Activated naive CD8-positive, alpha-beta T cell (primary cell): Measurements from ENCODE around the gene CEP170B.

Experiments used
- H3K27ac Mint-ChIP-seq: one replicate; pipeline ENCODE4 v1.8.0; 2021; ENCODE audit warnings: mixed read lengths
- H3K27me3 Mint-ChIP-seq: one replicate; pipeline ENCODE4 v1.8.0; 2021; ENCODE audit warnings: mixed read lengths
- H3K36me3 Mint-ChIP-seq: one replicate; pipeline ENCODE4 v1.8.0; 2021; ENCODE audit warnings: mixed read lengths
- H3K4me1 Mint-ChIP-seq: one replicate; pipeline ENCODE4 v1.8.0; 2021; ENCODE audit warnings: low read depth, mixed read lengths
- H3K4me3 Mint-ChIP-seq: one replicate; pipeline ENCODE4 v1.8.0; 2021; ENCODE audit warnings: mild to moderate bottlenecking, mixed read lengths
- H3K9me3 Mint-ChIP-seq: one replicate; pipeline ENCODE4 v1.8.0; 2021; ENCODE audit warnings: low read depth, mixed read lengths

CEP170B gene

GRCh38 chr14:104931771-104932675, 67.0 kb downstream of the CEP170B start:
- Mint-ChIP-seq H3K27me3 (peaks cover 3% of the 10 kb centered on the region), H3K36me3 (no peaks in the 10 kb centered on the region), H3K4me3 (no peak overlapping the region), H3K9me3 (no peaks in the 10 kb centered on the region), H3K4me1 (peaks cover 3% of the 10 kb centered on the region), H3K27ac (no peak overlapping the region)

DNA sequence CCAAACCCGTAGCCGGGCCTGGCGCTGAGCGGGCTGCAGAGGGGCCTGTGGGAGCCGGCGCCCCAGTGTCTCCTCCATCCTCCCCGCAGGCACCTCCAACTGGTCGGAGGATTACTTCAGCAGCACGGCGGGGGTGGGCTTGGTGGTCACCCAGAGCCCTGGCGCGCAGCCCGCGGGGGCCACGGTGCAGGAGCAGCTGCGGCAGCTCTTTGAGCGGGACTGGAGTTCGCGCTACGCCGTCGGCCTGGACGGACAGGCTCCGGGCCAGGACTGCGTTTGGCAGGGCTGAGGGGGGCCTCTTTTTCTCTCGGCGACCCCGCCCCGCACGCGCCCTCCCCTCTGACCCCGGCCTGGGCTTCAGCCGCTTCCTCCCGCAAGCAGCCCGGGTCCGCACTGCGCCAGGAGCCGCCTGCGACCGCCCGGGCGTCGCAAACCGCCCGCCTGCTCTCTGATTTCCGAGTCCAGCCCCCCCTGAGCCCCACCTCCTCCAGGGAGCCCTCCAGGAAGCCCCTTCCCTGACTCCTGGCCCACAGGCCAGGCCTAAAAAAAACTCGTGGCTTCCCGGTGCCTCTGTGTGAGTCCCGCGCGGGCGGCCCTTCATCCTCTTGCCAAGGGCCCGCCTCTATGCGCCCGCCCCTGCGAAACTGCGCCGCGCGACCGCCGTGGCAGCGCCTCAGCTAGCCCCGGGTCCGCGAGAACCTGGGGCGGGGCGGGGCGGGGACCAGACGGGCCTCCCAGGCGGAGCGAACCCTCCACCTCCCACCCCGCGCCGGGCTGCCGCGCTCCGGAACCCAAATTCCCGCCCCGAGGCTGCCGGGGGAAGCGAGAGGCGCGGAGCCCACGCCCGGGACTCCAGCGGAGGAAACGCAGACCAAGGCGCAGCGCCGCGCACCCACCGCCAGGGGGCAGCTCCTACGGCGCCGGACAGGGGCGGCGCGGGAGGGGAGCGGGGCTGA, 67.9 kb downstream of the CEP170B start:
- peaks cover 3% of the 10 kb centered on the region for H3K27me3 Mint-ChIP-seq

GRCh38 chr14:104933746-104934733, 69.0 kb downstream of the CEP170B start:
- H3K4me3 Mint-ChIP-seq = peak overlapping the region; percentile 81
- H3K27me3 Mint-ChIP-seq = peaks cover 3% of the 10 kb centered on the region
- no peaks in the 10 kb centered on the region for H3K36me3 Mint-ChIP-seq
- H3K4me1 Mint-ChIP-seq = peaks cover 3% of the 10 kb centered on the region
- no peaks in the 10 kb centered on the region for H3K9me3 Mint-ChIP-seq
- peak overlapping the region; percentile 3 for H3K27ac Mint-ChIP-seq

More for the DNA sequence above, 67.9 kb downstream of the CEP170B start:
- Mint-ChIP-seq H3K27ac (no peak overlapping the region), H3K4me3 (peak overlapping the region; percentile 59), H3K4me1 (peaks cover 3% of the 10 kb centered on the region), H3K9me3 (no peaks in the 10 kb centered on the region), H3K36me3 (no peaks in the 10 kb centered on the region)

DNA sequence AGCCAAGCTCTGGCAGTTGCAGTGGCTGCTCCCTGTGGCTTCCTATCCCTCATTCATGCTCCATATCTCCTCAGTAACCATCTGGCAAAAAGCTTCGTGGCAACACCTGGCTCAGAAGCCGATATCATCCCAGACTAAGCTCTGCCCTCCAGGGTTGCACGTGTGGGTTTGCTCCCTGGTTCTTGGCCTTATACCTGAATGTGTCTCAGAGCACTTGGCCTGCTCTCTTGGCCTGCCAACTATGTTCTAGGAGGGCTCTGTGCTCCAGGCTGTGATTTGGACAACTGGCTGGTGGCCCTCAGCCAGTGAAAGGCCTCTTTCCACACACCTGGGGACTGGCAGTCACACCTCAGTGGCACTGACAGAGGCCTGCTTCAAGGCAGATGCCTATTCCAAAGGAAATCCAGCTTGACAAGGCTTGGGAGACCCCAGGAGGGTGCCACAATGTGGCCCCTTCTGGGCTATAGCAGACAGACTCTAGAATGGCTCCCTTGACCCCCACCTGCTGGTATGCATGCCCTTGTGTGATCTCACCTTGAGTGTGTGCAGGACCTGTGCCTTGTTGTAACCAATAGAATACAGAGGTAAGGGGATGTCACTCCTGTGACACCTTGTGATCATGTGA, 70.1 kb downstream of the CEP170B start:
- H3K4me1 Mint-ChIP-seq = peaks cover 3% of the 10 kb centered on the region
- H3K4me3 Mint-ChIP-seq = peak overlapping the region; percentile 81
- H3K27me3 Mint-ChIP-seq = peaks cover 3% of the 10 kb centered on the region
- no peaks in the 10 kb centered on the region for H3K36me3 Mint-ChIP-seq
- peak overlapping the region; percentile 3 for H3K27ac Mint-ChIP-seq
- no peaks in the 10 kb centered on the region for H3K9me3 Mint-ChIP-seq

GRCh38 chr14:104935955-104936354, 70.9 kb downstream of the CEP170B start:
- Mint-ChIP-seq H3K9me3 (no peaks in the 10 kb centered on the region), H3K27me3 (peaks cover 3% of the 10 kb centered on the region), H3K4me3 (no peak overlapping the region), H3K27ac (peak overlapping the region; percentile 22), H3K36me3 (no peaks in the 10 kb centered on the region), H3K4me1 (peaks cover 3% of the 10 kb centered on the region)

GRCh38 chr14:104936361-104937155, 71.5 kb downstream of the CEP170B start:
- H3K27ac Mint-ChIP-seq = no peak overlapping the region
- peaks cover 3% of the 10 kb centered on the region for H3K27me3 Mint-ChIP-seq
- peaks cover 3% of the 10 kb centered on the region for H3K4me1 Mint-ChIP-seq
- no peak overlapping the region for H3K4me3 Mint-ChIP-seq
- H3K36me3 Mint-ChIP-seq = no peaks in the 10 kb centered on the region
- no peaks in the 10 kb centered on the region for H3K9me3 Mint-ChIP-seq

DNA sequence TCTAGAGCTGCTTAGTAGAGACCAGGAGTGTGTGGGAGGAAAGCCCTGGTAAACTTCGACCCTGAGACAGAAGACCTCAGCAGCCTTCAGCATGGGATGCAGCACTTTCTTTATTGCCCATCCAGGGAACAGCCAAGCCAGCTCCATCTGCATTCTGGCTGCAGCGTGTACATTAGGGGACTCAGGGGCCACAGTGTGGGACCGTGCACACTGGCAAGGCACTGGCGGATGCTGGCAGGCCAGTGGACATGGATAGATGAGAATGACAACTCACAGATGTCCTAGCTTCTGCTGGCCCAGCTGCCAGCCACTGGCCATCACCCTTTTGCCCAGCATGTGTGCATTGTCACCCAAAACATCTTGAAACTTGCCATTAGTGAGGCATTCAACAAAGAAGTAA, 72.1 kb downstream of the CEP170B start:
- no peaks in the 10 kb centered on the region for H3K36me3 Mint-ChIP-seq
- H3K4me3 Mint-ChIP-seq = no peak overlapping the region
- H3K27me3 Mint-ChIP-seq = peaks cover 3% of the 10 kb centered on the region
- H3K9me3 Mint-ChIP-seq = no peaks in the 10 kb centered on the region
- H3K4me1 Mint-ChIP-seq = peaks cover 3% of the 10 kb centered on the region
- H3K27ac Mint-ChIP-seq = no peak overlapping the region

GRCh38 chr14:104937694-104938365, 72.8 kb downstream of the CEP170B start:
- no peak overlapping the region for H3K27ac Mint-ChIP-seq
- H3K9me3 Mint-ChIP-seq = no peaks in the 10 kb centered on the region
- no peaks in the 10 kb centered on the region for H3K36me3 Mint-ChIP-seq
- H3K4me3 Mint-ChIP-seq = no peak overlapping the region
- peaks cover 3% of the 10 kb centered on the region for H3K4me1 Mint-ChIP-seq
- peaks cover 3% of the 10 kb centered on the region for H3K27me3 Mint-ChIP-seq

GRCh38 chr14:104938436-104938835, 73.4 kb downstream of the CEP170B start:
- H3K4me1 Mint-ChIP-seq = peaks cover 3% of the 10 kb centered on the region

GRCh38 chr14:104938960-104939359, 73.9 kb downstream of the CEP170B start:
- H3K36me3 Mint-ChIP-seq = no peaks in the 10 kb centered on the region
- H3K4me3 Mint-ChIP-seq = no peak overlapping the region
- peaks cover 3% of the 10 kb centered on the region for H3K4me1 Mint-ChIP-seq
- H3K27ac Mint-ChIP-seq = no peak overlapping the region
- peaks cover 3% of the 10 kb centered on the region for H3K27me3 Mint-ChIP-seq
- H3K9me3 Mint-ChIP-seq = no peaks in the 10 kb centered on the region

More at GRCh38 chr14:104938436-104938835, 73.4 kb downstream of the CEP170B start:
- Mint-ChIP-seq H3K27ac (no peak overlapping the region), H3K9me3 (no peaks in the 10 kb centered on the region), H3K4me3 (no peak overlapping the region), H3K27me3 (peaks cover 3% of the 10 kb centered on the region), H3K36me3 (no peaks in the 10 kb centered on the region)

DNA sequence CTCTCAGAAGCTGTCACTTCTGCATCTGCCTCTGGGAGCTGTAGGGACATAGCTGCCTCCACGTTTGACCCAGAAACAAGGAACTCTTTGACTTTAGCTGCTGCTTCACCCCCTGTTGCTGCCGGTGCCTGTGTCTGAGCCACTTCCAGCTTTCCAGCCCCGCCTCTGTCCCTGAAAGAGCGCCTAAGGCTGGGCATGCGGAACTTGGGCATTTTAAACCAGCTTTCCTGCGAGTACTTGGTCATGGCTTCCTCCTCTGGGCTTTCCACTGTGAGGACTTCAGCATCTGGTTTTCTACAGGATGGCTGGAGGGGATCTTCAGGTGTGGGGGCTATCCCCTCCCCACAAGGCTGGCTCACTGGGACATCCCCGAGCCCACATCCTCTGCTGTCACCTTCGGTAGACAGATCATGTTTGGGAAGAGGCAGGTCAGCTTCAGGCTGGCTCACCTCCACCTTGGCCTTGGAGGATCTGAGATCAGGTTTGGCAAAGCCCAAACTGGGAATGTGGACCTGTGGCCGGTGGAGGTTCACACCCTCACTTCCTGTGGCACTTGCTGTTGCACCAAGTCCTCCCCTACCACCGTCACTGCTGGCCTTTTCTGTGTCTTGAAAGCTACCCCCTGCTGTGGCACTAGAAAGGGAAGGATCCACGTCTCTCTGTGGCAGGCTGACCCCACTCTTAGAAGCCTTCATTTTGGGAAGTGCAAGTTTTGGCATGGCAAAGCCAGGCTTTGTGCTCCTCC, 74.8 kb downstream of the CEP170B start:
- Mint-ChIP-seq H3K27me3 (no peaks in the 10 kb centered on the region), H3K4me1 (no peaks in the 10 kb centered on the region), H3K4me3 (no peak overlapping the region), H3K9me3 (no peaks in the 10 kb centered on the region), H3K27ac (no peak overlapping the region), H3K36me3 (no peaks in the 10 kb centered on the region)

DNA sequence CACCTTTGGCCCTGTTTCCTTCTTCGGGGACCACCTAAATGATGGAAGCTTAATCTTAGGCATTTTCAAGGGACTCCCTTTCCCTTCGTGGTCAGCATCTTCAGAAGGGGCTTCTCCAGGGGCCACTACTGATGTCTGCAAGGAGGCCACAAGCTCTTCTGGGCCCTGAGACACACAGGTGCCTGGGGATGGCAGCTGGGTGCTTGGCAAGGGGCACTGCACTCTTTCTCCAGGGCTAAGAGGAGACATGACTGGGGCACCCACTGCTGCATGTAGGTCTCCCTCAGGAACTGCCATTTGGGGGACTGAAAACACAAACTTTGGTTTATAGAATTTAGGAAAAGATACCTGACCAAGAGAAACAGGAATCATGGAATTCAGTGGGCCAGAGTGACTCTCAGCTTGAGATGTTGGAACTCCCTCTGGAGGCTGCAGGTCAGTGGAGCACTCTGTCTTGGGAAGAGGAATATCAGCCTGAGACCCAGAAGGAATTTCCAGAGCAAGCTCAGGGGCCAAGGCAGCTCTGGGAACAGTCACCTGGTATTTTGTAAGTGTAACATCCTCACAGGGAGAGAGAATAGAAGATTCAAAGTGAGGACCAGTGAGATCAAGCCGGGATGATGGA, 75.6 kb downstream of the CEP170B start:
- no peaks in the 10 kb centered on the region for H3K36me3 Mint-ChIP-seq
- no peaks in the 10 kb centered on the region for H3K9me3 Mint-ChIP-seq
- H3K27me3 Mint-ChIP-seq = no peaks in the 10 kb centered on the region
- H3K27ac Mint-ChIP-seq = no peak overlapping the region
- no peaks in the 10 kb centered on the region for H3K4me1 Mint-ChIP-seq
- H3K4me3 Mint-ChIP-seq = no peak overlapping the region
